RWPE2 (cell line): Measurements from ENCODE around the gene STXBP3.

Experiments used
- ATAC-seq: fragments of 200-7000 bp; cut with Tn5 transposase; 3 replicates; pipeline ENCODE4 v1.9.1; 2021; ENCODE audit warnings: low read depth
- DNase-seq: peaks from one replicate; pipeline ENCODE4 v3.0.0-alpha.2; 2020; ENCODE audit warnings: low spot score
- H3K27ac ChIP-seq: fragments of 450-650 bp; 2 replicates; pipeline ENCODE4 v1.5.1; 2017; ENCODE audit warnings: mild to moderate bottlenecking; ENCODE audit not compliant: poor library complexity, severe bottlenecking
- H3K27me3 ChIP-seq: fragments of 250-450 bp; sonication (Bioruptor Pico); 2 replicates; pipeline ENCODE4 v1.5.1; 2021; ENCODE audit warnings: mild to moderate bottlenecking, moderate library complexity; ENCODE audit not compliant: insufficient read depth, poor library complexity, severe bottlenecking
- H3K36me3 ChIP-seq: fragments of 250-450 bp; sonication (Bioruptor Pico); 2 replicates; pipeline ENCODE4 v1.5.1; 2020; ENCODE audit warnings: low read depth, mild to moderate bottlenecking, moderate library complexity
- H3K4me1 ChIP-seq: fragments of 250-450 bp; sonication (Bioruptor Pico); 2 replicates; pipeline ENCODE4 v1.5.1; 2021; ENCODE audit warnings: mild to moderate bottlenecking, moderate library complexity; ENCODE audit not compliant: insufficient read depth, poor library complexity, severe bottlenecking
- H3K4me3 ChIP-seq: fragments of 250-450 bp; sonication (Bioruptor Pico); 2 replicates; pipeline ENCODE4 v1.5.1; 2021; ENCODE audit warnings: mild to moderate bottlenecking, moderate library complexity; ENCODE audit not compliant: severe bottlenecking
- H3K9me3 ChIP-seq: fragments of 250-450 bp; sonication (Bioruptor Pico); 2 replicates; pipeline ENCODE4 v1.5.1; 2021; ENCODE audit warnings: mild to moderate bottlenecking, moderate library complexity; ENCODE audit not compliant: severe bottlenecking
- CTCF ChIP-seq: fragments of 450-650 bp; IDR thresholded peaks from one replicate; pipeline ENCODE4 v1.5.1; 2017; ENCODE audit warnings: mild to moderate bottlenecking, moderate library complexity; ENCODE audit not compliant: poor library complexity, severe bottlenecking

The STXBP3 gene

GRCh38 chr1:108824051-108824450 lies 77.6 kb downstream of the STXBP3 start:
- Histone ChIP-seq H3K4me3 (no peak overlapping the region), H3K27me3 (no peaks in the 10 kb centered on the region), H3K36me3 (no peaks in the 10 kb centered on the region), H3K9me3 (no peaks in the 10 kb centered on the region), H3K4me1 (peaks cover 12% of the 10 kb centered on the region), H3K27ac (no peak overlapping the region)
- TF ChIP-seq CTCF = no peak
- ATAC-seq (no peak), DNase-seq (no peak)

- Histone ChIP-seq H3K9me3 (no peaks in the 10 kb centered on the region), H3K4me3 (no peak overlapping the region), H3K27ac (no peak overlapping the region), H3K4me1 (peaks cover 32% of the 10 kb centered on the region), H3K27me3 (no peaks in the 10 kb centered on the region), H3K36me3 (no peaks in the 10 kb centered on the region)
- ATAC-seq = no peak
- DNase-seq = no peak
- no peak for TF ChIP-seq CTCF
These were observed 79.7 kb downstream of the STXBP3 start for GRCh38 chr1:108826081-108826635.

DNA sequence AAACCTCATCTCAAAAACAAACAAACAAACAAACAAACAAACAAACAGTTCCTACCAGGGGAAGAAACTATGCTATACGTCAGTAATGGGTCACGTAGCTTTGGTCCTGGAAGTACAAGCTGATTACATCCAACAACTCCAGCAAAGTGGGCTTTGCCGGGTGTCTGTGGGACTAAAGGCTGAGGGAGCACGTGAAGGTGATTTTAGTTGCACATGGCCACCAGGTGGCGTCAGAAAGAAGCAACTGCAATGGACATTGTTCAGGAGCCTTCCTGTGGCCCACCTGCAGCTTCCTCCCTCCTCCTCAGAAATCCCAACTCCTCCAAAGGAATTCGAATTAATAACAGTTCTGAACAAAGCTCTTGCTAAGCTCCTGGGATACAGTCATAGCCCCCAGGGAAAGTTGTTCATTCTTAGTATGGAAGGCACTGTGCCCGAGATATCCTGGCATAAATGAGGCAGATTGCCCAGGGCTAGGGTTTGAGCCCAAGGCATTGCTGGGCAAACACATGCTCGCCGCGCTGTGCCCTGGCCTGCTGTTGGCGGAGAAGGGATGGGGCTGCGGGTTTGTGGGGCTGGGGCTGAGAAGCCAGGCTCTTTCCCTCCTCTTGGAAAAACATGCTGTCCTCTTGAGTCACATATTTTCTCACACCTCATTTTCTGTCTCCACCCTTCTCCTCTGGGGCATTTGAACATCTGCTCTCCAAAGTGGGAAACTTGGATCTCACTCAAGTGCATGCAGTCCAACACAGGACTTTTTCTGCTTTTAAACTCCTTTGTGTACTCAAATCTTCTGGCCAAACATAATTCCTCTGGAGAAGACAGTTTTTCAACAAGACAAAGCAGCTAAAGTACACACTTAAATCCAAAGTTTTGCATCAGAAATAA lies 81.8 kb downstream of the STXBP3 start:
- H3K4me3 ChIP-seq = no peak overlapping the region
- no peaks in the 10 kb centered on the region for H3K36me3 ChIP-seq
- ATAC-seq (peak; percentile 89), DNase-seq (peak; percentile 94)
- peak overlapping the region; percentile 95 for H3K27ac ChIP-seq
- TF ChIP-seq CTCF = peak; percentile 92
- H3K27me3 ChIP-seq = no peaks in the 10 kb centered on the region
- H3K9me3 ChIP-seq = no peaks in the 10 kb centered on the region
- peaks cover 39% of the 10 kb centered on the region for H3K4me1 ChIP-seq

DNA sequence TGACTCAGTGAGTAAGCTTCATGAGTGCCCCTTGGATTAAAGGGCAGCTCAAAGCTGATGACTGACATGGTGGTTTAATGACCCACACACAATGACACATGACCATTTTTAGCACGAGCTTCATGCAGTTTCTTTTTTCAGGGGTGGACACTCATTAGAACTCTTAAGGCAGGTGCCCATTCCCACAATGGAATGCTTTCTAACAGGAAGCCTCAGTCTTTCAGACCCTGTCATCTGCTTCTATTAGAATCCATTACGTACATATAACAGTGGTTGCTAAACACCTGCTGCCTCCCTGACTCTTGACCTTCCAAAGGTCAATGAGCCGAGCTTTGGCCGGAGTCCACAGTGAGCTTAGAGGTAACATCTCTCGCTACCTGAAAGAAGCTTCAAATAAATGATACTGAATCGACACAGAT lies 83.0 kb downstream of the STXBP3 start:
- TF ChIP-seq CTCF = no peak
- Histone ChIP-seq H3K4me1 (peaks cover 39% of the 10 kb centered on the region), H3K9me3 (no peaks in the 10 kb centered on the region), H3K4me3 (no peak overlapping the region), H3K36me3 (no peaks in the 10 kb centered on the region), H3K27me3 (no peaks in the 10 kb centered on the region), H3K27ac (peak overlapping the region; percentile 95)
- no peak for DNase-seq
- no peak for ATAC-seq
